Left lung (tissue), 10 donors: Measurements from ENCODE around the gene LRRC8B. TPM values are rescaled to one million over a fixed set of nuclear protein-coding genes. Genes with fewer than 3 reads are reported as not detected.
"Not testable (repeated sequence)": the region's sequence is repeated elsewhere in the genome, so short reads cannot be mapped to it uniquely, and the experiment has no call there.

ENCODE experiments used
- ATAC-seq: fragments of 200-7000 bp; cut with Tn5 transposase; one replicate; pipeline ENCODE4 v1.9.1; 2020; ENCODE audit warnings: moderate library complexity
- DNase-seq, 4 donors: peaks; one replicate each; pipeline ENCODE4 v3.0.0-alpha.2; 2013 to 2020
- H3K27ac ChIP-seq, 2 donors: fragments of 200-600 bp; sonication (generic) in 1 of 2; one replicate each; pipeline versions ENCODE4 v1.5.0 to v1.8.0; 2020 to 2021
- H3K27me3 ChIP-seq, 2 donors: fragments of 200-600 bp; sonication (generic) in 1 of 2; one replicate each; pipeline versions ENCODE4 v1.5.0 to v1.8.0; 2020 to 2021
- H3K36me3 ChIP-seq, 2 donors: fragments of 200-600 bp; sonication (generic) in 1 of 2; one replicate each; pipeline versions ENCODE4 v1.5.0 to v1.8.0; 2020 to 2021
- H3K4me1 ChIP-seq, 2 donors: fragments of 200-600 bp; one replicate each; pipeline ENCODE4 v1.8.0; 2021
- H3K4me3 ChIP-seq, 2 donors: fragments of 200-600 bp; sonication (generic) in 1 of 2; one replicate each; pipeline versions ENCODE4 v1.5.0 to v1.8.0; 2020 to 2021; ENCODE audit warnings: mild to moderate bottlenecking in 1 of 2
- H3K9me3 ChIP-seq, 2 donors: fragments of 200-600 bp; sonication (generic) in 1 of 2; one replicate each; pipeline versions ENCODE4 v1.5.0 to v1.8.0; 2020 to 2021
- intact Hi-C, 2 donors: fragments of 100-400 bp; cut with DNase I; formaldehyde crosslinking; loops; one replicate each; pipeline versions ENCODE4 v1.11.2 to v1.14.2; 2022
- polyA plus RNA-seq, 6 donors: library from polyadenylated mRNA; unstranded; fragments of 120-200 nt; gene quantifications; one replicate each; pipeline ENCODE4 v1.2.1, GENCODE V29; 2013; ENCODE audit not compliant: insufficient read length in 6 of 6
- total RNA-seq, 2 donors: library from RNA; stranded (reverse); fragmentation: NEBNext Ultra II Directional; extraction: Animal tissue kit (Norgen Biotek cat#: 25700); gene quantifications; one replicate each; pipeline ENCODE4 v1.2.1, GENCODE V29; 2021
- TF ChIP-seq, protein P1 (sequence below), 2 donors: fragments of 200-600 bp; sonication (generic) in 1 of 2; IDR thresholded peaks; one replicate each; pipeline versions ENCODE4 v1.5.0 to v1.8.0; 2021; ENCODE audit warnings: antibody characterized with exemption in 2 of 2
- donor health status: DM: no; HTN: yes; CAD: no.
- donor health status: DM: no; HTN: no; CAD: no.

LRRC8B gene
- total and polyA plus RNA-seq, 8 donors, result 8.9 to 22.5 (median 10.4) TPM

DNA sequence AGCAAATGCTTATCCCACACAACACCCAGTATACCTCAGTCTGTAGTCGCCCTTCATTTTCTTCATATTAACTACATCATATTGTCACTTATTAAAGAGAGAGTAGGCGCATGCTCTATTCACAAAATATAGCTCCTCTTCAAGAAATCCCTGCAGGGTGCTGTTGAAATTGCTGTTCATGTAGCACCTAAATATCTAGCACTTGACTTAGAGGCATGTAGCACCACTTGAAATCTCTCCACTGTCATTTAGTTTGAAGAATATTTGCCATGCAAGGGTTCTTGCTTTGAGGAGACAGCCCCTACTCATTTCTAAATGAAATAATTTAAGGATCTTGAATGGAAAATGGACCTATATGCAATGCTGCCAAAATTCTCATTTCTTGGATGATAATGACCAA lies 20.9 kb upstream of the LRRC8B start:
- intact Hi-C loops, result no loop called here
- TF ChIP-seq, protein P1, sequence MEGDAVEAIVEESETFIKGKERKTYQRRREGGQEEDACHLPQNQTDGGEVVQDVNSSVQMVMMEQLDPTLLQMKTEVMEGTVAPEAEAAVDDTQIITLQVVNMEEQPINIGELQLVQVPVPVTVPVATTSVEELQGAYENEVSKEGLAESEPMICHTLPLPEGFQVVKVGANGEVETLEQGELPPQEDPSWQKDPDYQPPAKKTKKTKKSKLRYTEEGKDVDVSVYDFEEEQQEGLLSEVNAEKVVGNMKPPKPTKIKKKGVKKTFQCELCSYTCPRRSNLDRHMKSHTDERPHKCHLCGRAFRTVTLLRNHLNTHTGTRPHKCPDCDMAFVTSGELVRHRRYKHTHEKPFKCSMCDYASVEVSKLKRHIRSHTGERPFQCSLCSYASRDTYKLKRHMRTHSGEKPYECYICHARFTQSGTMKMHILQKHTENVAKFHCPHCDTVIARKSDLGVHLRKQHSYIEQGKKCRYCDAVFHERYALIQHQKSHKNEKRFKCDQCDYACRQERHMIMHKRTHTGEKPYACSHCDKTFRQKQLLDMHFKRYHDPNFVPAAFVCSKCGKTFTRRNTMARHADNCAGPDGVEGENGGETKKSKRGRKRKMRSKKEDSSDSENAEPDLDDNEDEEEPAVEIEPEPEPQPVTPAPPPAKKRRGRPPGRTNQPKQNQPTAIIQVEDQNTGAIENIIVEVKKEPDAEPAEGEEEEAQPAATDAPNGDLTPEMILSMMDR (IDR thresholded peaks at IDR 0.05), result no peak
- H3K27ac ChIP-seq, result no peak overlapping the region
- H3K9me3 ChIP-seq, result no peaks in the 10 kb centered on the region
- peak; percentile 65 for ATAC-seq
- no peaks in the 10 kb centered on the region for H3K36me3 ChIP-seq
- no peaks in the 10 kb centered on the region for H3K27me3 ChIP-seq
- H3K4me3 ChIP-seq, result no peak overlapping the region
- H3K4me1 ChIP-seq, result peaks cover 0 to 3% of the 10 kb centered on the region in 2 donors
- DNase-seq, result no peak

DNA sequence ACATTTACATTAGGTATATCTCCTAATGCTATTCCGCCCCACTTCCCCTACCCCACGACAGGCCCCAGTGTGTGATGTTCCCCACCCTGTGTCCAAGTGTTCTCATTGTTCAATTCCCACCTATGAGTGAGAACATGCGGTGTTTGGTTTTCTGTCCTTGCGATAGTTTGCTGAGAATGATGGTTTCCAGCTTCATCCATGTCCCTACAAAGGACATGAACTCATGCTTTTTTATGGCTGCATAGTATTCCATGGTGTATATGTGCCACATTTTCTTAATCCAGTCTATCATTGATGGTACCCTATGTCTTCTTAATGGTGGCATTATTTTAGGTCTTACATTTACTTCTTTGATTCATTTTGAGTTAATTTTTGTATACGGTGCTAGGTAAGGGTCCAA lies 14.6 kb upstream of the LRRC8B start:
- H3K9me3 ChIP-seq, ATAC-seq, H3K4me1 ChIP-seq, DNase-seq, H3K27ac ChIP-seq, H3K4me3 ChIP-seq, H3K36me3 ChIP-seq, H3K27me3 ChIP-seq, intact Hi-C loops: not testable (repeated sequence)

DNA sequence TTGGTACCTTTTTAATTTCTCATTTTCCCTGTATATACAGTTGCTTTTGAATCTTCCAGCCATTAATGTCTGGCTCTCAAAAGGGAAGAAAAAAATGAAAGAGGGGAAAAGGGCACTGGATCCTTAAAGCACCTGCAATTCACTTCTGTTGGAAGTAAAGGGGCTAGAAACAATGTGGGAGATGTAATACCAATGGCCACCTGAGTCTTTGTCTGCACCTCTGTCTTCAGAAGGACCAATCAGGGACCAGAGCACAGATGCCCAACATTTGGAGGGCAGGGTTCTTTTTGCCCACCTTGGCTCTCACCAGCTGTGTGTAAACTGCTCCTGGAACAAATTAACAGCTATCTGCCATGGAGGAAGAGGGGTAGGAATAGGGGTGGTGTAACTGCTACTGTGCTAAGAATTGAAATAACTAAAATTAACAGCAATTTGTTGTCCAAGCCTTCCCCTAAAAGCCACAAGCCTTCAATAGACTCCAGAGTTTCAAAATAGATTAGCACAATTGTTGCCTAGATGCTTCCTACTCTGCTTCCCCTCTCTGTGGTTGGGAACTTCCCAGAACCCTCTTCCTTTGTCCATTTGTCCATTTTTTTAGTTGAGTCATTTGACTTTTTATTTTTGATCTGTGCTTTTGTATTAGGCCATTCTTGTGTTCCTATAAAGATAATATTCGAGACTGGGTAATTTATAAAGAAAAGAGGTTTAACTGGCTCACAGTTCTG lies 11.5 kb upstream of the LRRC8B start:
- Histone ChIP-seq H3K27ac (no peak overlapping the region), H3K4me1 (no peaks in the 10 kb centered on the region), H3K4me3 (no peak overlapping the region), H3K27me3 (no peaks in the 10 kb centered on the region), H3K36me3 (no peaks in the 10 kb centered on the region), H3K9me3 (no peaks in the 10 kb centered on the region)
- ATAC-seq (peak; percentile 22), DNase-seq (no peak)
- intact Hi-C loops, result no loop called here
- TF ChIP-seq, protein P1 (IDR thresholded peaks at IDR 0.05), result no peak

DNA sequence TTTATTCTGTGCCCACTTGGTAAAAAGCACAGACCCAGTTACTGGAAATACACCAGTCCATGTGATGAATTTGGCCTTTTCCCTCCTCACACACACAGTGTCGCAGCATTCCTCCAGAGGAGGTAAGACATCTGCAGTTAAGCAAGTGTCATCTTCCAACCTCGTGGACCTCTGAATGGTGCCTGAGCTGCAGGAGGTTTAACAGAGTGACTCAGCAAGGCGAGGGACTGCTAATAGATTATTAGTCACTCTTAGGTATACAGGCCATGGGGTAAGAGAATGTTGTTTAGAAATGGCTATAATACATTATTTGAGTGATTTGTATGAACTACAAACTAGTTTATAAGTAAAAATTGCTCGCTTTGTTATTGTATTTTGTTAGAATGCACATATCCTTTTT lies 8.6 kb upstream of the LRRC8B start:
- no peaks in the 10 kb centered on the region for H3K36me3 ChIP-seq
- no peak for ATAC-seq
- DNase-seq, result no peak
- H3K27ac ChIP-seq, result no peak overlapping the region
- intact Hi-C loops, result no loop called here
- no peaks in the 10 kb centered on the region for H3K9me3 ChIP-seq
- H3K4me3 ChIP-seq, result no peak overlapping the region
- no peaks in the 10 kb centered on the region for H3K27me3 ChIP-seq
- TF ChIP-seq, protein P1 (IDR thresholded peaks at IDR 0.05), result no peak
- H3K4me1 ChIP-seq, result peaks cover 0 to 8% of the 10 kb centered on the region in 2 donors

DNA sequence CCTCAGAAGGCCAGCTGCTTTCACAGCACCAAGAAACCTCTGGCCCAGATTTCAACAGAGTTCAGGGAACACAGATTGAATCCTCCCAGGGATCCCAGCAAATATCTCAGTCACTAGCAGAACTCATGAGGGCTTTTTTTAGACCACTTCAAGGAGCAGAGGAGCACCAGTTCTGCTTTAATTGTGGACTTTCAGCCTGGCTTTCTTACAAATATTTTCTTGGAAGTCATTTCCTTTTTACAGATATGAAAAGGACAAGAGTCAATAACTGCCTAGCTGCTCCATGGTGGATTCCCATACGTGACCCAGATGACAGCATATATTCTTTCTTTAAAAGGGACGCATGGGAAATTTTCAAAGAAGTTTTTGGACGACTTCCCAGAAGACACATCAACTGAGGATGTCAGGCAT lies 6.4 kb upstream of the LRRC8B start:
- Histone ChIP-seq H3K27ac (no peak overlapping the region), H3K4me3 (no peak overlapping the region)

More for the DNA sequence above, 6.4 kb upstream of the LRRC8B start:
- intact Hi-C loops, result no loop called here
- TF ChIP-seq, protein P1 (IDR thresholded peaks at IDR 0.05), result no peak
- H3K4me1 ChIP-seq, result peaks cover 0 to 8% of the 10 kb centered on the region in 2 donors
- no peaks in the 10 kb centered on the region for H3K27me3 ChIP-seq
- H3K36me3 ChIP-seq, result no peaks in the 10 kb centered on the region
- ATAC-seq, result peak; percentile 52
- peak in 2 of 4 donors; percentile 23 to 30 for DNase-seq
- H3K9me3 ChIP-seq, result no peaks in the 10 kb centered on the region
